ENCODE results near the gene COL25A1. TPM values are rescaled to one million over a fixed set of nuclear protein-coding genes. Genes with fewer than 3 reads are reported as not detected.

COL25A1 gene
- total RNA-seq, 1 experiment from 2014 or later = 8.8 TPM

- H3K27me3 ChIP-seq (replicated peaks; ENCODE audit: insufficient read depth, low read depth, low read length, poor library complexity) = no peaks in the 10 kb centered on the region
- BruUV-seq (replicated peaks) = no TSS peak
- intact Hi-C loops (cut with micrococcal nuclease; ENCODE audit: unreplicated experiment) = loop anchor here (10.0 kb wide), 1 partner anchor 131 kb away; no protein-coding TSS in a partner anchor
- POLR2A ChIA-PET (ENCODE audit: low non-redundant PET) = no interaction called here
- TF ChIP-seq CTCF (conservative IDR thresholded peaks at IDR 0.05; ENCODE audit: low read depth, low read length) (no peak), EZH2 (IDR thresholded peaks at IDR 0.05; ENCODE audit: borderline replicate concordance, low read depth, low read length, poor library complexity, severe bottlenecking) (no peak)
- H3K4me1 ChIP-seq (ENCODE audit: insufficient read depth, low read length, poor library complexity, severe bottlenecking) = peaks cover 28% of the 10 kb centered on the region
- H3K27ac ChIP-seq (ENCODE audit: low read depth, low read length, poor library complexity, severe bottlenecking) = no peak overlapping the region
- CTCF ChIA-PET = no interaction called here
- no peak overlapping the region for H3K4me3 ChIP-seq (ENCODE audit: low read depth, low read length, poor library complexity, severe bottlenecking)
- no peaks in the 10 kb centered on the region for H3K9me3 ChIP-seq (ENCODE audit: low read depth, low read length, poor library complexity, severe bottlenecking)
- H3K36me3 ChIP-seq (ENCODE audit: insufficient read depth, low read length, poor library complexity, severe bottlenecking) = no peaks in the 10 kb centered on the region
- no peak for DNase-seq (ENCODE audit: low spot score)
These were observed 139.0 kb downstream of the COL25A1 start for GRCh38 chr4:109163493-109163892.

GRCh38 chr4:109162759-109163158, 139.7 kb downstream of the COL25A1 start:
- CTCF ChIA-PET = no interaction called here
- BruUV-seq (replicated peaks) = no TSS peak
- no peak for TF ChIP-seq EZH2 (IDR thresholded peaks at IDR 0.05; ENCODE audit: borderline replicate concordance, low read depth, low read length, poor library complexity, severe bottlenecking)
- TF ChIP-seq CTCF (conservative IDR thresholded peaks at IDR 0.05; ENCODE audit: low read depth, low read length) = 0 out of 2 replicates have a peak, but pooled peaks have one; percentile 23

GRCh38 chr4:109160494-109160893, 142.0 kb downstream of the COL25A1 start:
- no peaks in the 10 kb centered on the region for H3K27me3 ChIP-seq (replicated peaks; ENCODE audit: insufficient read depth, low read depth, low read length, poor library complexity)
- H3K36me3 ChIP-seq (ENCODE audit: insufficient read depth, low read length, poor library complexity, severe bottlenecking) = no peaks in the 10 kb centered on the region
- DNase-seq (ENCODE audit: low spot score) = no peak
- no peaks in the 10 kb centered on the region for H3K9me3 ChIP-seq (ENCODE audit: low read depth, low read length, poor library complexity, severe bottlenecking)
- no TSS peak for BruUV-seq (replicated peaks)
- no peak for TF ChIP-seq CTCF (conservative IDR thresholded peaks at IDR 0.05; ENCODE audit: low read depth, low read length)
- no peak for TF ChIP-seq EZH2 (IDR thresholded peaks at IDR 0.05; ENCODE audit: borderline replicate concordance, low read depth, low read length, poor library complexity, severe bottlenecking)
- ChIA-PET POLR2A (ENCODE audit: low non-redundant PET) (no interaction called here), CTCF (no interaction called here)
- peaks cover 11% of the 10 kb centered on the region for H3K4me1 ChIP-seq (ENCODE audit: insufficient read depth, low read length, poor library complexity, severe bottlenecking)
- intact Hi-C loops (cut with micrococcal nuclease; ENCODE audit: unreplicated experiment) = loop anchor here (10.0 kb wide), 1 partner anchor 134 kb away; no protein-coding TSS in a partner anchor
- H3K4me3 ChIP-seq (ENCODE audit: low read depth, low read length, poor library complexity, severe bottlenecking) = no peak overlapping the region
- no peak overlapping the region for H3K27ac ChIP-seq (ENCODE audit: low read depth, low read length, poor library complexity, severe bottlenecking)

More at GRCh38 chr4:109162759-109163158, 139.7 kb downstream of the COL25A1 start:
- H3K9me3 ChIP-seq (ENCODE audit: low read depth, low read length, poor library complexity, severe bottlenecking) = no peaks in the 10 kb centered on the region
- H3K4me3 ChIP-seq (ENCODE audit: low read depth, low read length, poor library complexity, severe bottlenecking) = no peak overlapping the region
- no peaks in the 10 kb centered on the region for H3K27me3 ChIP-seq (replicated peaks; ENCODE audit: insufficient read depth, low read depth, low read length, poor library complexity)
- intact Hi-C loops (cut with micrococcal nuclease; ENCODE audit: unreplicated experiment) = loop anchor here (10.0 kb wide), 1 partner anchor 132 kb away; no protein-coding TSS in a partner anchor
- peaks cover 28% of the 10 kb centered on the region for H3K4me1 ChIP-seq (ENCODE audit: insufficient read depth, low read length, poor library complexity, severe bottlenecking)
- H3K27ac ChIP-seq (ENCODE audit: low read depth, low read length, poor library complexity, severe bottlenecking) = no peak overlapping the region
- POLR2A ChIA-PET (ENCODE audit: low non-redundant PET) = no interaction called here
- no peaks in the 10 kb centered on the region for H3K36me3 ChIP-seq (ENCODE audit: insufficient read depth, low read length, poor library complexity, severe bottlenecking)
- no peak for DNase-seq (ENCODE audit: low spot score)
